GM18499 (cell line): ENCODE measurements around the gene ZDHHC18.
"Not testable (repeated sequence)": the region's sequence is repeated elsewhere in the genome, so short reads cannot be mapped to it uniquely, and the experiment has no call there.

Source experiments
- ATAC-seq: cut with Tn5 transposase; IDR thresholded peaks from one replicate; pipeline ENCODE4 v1.9.1; 2021; ENCODE audit warnings: moderate number of reproducible peaks; ENCODE audit not compliant: insufficient read depth, unreplicated experiment

The ZDHHC18 gene

GRCh38 chr1:26790551-26790953, 35.9 kb upstream of the ZDHHC18 start:
- no peak for ATAC-seq

- no peak for ATAC-seq
Observed at GRCh38 chr1:26791148-26791547, 35.3 kb upstream of the ZDHHC18 start.

GRCh38 chr1:26791626-26792025, 34.9 kb upstream of the ZDHHC18 start:
- ATAC-seq, result no peak

DNA sequence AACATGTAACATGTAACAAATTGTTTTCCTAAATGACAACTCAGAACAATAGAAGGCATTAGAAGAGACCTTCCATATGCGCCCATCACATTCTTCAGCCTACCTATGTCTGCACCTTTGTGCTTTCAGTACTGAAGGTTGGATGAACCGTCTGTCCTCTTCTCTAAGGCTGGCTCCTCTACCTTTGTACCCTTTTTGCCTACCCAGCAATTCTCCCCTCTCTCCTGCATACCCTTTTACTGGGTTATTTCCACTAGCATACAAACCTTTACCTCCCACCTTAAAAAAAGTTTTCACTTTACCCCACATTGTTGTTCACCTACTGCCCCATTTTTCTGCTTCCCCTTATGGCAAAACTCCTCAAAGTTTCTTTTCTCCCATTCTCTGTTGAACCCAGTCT, 33.6 kb upstream of the ZDHHC18 start:
- no peak for ATAC-seq

DNA sequence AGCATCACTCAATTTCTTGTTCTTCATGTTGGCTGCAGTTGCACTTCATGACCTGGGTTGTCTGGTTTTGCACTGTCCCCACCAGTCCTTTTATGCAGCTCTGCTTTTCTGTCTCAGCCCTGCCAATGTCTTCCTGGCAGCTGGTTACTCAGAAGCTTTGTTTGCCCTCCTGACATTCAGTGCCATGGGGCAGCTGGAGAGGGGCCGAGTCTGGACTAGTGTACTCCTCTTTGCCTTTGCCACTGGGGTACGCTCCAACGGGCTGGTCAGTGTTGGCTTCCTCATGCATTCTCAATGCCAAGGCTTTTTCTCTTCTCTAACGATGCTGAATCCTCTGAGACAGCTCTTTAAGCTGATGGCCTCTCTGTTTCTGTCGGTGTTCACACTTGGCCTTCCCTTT, 32.1 kb upstream of the ZDHHC18 start:
- ATAC-seq, result no peak

- no peak for ATAC-seq
Observed at GRCh38 chr1:26797627-26798026, 28.9 kb upstream of the ZDHHC18 start.

DNA sequence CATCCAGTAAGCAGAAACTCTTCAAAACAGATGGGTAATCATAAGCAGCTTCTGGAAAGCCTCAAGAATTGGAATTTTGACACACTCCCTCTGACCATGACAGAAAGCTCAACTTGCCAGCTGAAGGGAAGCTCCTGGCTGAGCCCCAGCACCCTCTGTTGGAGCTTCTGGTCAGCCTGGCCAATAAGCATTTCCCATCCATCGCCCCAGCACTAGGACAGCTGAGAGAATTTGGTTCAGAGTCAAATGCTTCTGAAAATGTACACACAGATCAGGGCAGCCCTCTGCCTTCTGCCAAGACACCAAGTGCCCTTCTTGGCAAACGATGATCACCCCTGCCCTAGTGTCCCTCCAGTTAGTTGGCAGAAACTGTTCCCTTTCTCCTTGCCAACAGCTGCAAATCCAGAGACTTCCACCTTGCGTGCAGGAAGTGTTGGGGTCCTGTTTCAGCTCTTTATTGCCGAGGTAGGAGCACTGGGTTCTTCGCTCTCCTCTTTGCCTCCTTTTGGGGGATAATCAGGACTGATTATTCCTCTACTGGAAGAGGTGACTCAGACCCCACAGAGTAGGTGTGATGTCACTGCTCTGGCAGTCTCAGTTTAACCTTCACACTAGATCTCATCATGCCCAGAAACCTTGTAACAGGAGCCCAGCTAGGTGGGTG, 26.9 kb upstream of the ZDHHC18 start:
- ATAC-seq, result no peak

DNA sequence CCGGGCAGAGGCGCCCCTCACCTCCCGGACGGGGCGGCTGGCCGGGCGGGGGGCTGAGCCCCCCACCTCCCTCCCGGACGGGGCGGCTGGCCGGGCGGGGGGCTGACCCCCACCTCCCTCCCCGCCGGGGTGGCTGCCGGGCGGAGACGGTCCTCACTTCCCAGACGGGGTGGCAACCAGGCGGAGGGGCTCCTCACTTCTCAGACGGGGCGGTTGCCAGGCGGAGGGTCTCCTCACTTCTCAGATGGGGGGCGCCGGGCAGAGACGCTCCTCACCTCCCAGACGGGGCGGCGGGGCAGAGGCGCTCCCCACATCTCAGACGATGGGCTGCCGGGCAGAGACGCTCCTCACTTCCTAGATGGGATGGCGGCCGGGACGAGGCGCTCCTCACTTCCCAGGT, 22.6 kb upstream of the ZDHHC18 start:
- ATAC-seq, result not testable (repeated sequence)

GRCh38 chr1:26810105-26810504, 16.4 kb upstream of the ZDHHC18 start:
- not testable (repeated sequence) for ATAC-seq

DNA sequence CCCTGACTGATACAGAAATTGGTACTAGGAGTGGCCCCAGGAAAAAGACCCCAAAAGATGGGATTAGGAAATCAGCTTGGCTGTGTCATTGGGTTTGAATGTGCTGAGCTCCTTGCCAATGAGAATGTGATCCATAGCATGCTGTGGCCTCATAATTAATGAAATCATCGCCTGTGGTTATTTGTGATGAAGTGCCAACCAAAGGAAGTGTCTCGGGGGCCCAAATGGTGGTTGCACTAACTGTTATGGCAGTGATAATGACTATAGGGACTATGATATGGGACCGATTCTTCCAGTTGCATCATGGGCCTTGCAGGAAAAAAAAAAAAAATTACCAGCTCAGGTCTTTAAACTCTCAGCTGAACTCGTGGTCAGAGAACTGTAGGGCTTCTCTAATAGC, 15.4 kb upstream of the ZDHHC18 start:
- ATAC-seq, result no peak

DNA sequence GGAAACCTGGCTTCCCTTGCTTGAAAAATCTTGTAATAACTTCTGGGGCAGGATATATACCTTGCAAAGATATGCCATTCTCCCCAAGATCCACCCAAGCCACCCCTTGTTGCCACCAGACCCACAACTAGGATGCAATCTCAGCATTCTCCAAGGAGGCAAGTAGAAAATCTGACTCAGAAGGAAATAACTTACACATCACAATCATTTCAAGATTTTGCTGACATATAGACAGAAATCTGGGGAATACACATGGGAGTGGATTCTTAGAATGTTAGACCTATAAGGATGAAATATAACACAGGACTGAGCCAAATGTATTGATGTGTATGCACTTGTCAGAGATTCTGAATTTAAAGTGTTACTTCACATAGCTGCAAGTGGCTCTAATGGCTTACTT, 14.8 kb upstream of the ZDHHC18 start:
- ATAC-seq, result no peak

GRCh38 chr1:26814377-26814776, 12.1 kb upstream of the ZDHHC18 start:
- ATAC-seq, result no peak

- no peak for ATAC-seq
Observed at GRCh38 chr1:26814893-26815292, 11.6 kb upstream of the ZDHHC18 start.

DNA sequence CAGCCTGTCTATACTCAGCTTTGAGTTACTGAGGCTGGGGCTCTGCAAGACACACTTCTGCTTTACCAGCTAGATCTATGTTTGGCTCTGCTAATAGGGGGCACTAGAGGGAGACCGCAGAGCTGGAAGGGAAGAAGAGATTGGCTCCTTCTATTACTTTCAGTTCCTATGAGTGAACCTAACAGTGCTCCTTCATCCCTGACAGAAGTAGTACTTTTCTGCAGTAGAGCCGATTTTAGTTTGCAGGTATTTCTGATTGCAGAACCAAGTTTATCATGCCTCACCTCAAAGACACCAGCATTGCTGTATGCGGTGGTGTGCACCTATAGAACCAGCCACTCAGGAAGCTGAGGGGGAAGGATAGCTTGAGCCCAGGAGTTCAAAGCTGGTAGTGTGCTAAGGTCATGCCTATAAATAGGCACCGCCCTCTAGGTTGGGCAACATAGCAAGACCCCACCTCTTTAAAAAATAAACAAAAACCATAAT, 5.7 kb upstream of the ZDHHC18 start:
- peak; percentile 83 for ATAC-seq

DNA sequence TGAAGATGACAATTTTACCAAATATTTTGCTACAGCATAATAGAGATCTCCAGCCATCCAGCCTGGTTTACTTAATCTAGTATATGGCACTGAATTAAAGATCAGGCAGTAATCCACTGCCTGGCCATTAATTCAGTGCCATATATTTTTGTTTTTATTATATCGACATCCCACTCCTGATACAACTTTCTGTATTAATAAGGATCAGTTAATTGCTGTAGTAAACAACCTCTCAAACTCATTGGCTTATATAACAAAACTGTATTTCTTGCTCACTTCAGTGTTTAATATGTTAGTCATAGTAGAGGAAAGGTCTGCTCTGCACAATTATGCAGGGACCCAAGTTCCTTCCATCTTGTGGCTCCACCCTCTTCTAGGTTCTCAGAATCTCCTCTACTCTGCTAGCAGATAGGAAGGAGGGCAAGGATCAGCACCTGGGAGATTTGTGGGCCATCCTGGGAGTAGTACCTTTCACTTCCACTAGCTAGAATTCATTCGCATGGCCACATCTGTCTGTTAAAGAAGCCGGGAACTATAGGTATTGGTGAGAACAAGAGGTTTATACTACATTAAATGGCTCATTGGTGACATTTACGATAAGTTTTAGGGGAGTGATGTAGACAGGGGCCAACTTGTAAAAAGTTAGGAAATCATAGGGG, 3.6 kb upstream of the ZDHHC18 start:
- ATAC-seq, result no peak

GRCh38 chr1:26824731-26825130, 1.8 kb upstream of the ZDHHC18 start:
- ATAC-seq, result no peak

- ATAC-seq, result no peak
Observed at GRCh38 chr1:26827106-26827604, 667 bp downstream of the ZDHHC18 start.

- ATAC-seq, result no peak
Observed at GRCh38 chr1:26827663-26828062, 1.2 kb downstream of the ZDHHC18 start.

GRCh38 chr1:26828411-26828991, 2.0 kb downstream of the ZDHHC18 start:
- ATAC-seq, result no peak

DNA sequence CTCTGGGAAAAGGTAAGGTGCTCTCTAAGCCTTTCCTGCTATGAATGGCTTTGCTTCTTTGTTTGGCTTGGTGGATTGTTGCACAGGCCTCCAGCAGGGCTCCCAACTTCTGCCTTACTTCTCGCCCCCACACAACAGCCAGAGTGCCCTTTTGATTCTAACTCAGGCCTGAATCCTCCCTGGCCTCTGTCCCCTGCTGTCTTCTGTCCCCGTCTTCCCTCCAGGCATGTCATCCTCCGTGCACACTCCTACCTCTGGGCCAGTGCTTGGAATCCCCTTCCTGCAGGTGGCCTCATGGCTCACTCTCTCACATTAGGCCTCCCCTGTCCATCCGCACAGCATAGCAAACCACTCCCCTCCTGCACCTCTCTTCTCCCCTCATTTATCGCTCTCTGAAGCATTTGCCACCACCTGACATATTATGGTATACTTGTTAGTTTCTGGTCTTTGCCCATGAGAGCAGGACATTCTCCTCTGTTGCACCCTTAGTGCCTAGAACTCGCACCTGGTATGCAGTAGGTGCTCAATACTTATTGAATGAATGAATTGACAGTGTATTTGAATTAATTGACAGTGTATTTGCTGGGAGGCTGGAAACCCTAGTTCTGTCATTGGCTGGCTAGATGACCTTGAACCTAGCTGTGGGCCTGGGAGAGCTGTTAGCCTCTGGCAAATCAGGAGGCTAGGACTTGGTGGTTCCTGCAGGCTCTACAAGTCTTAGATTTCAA, 2.9 kb downstream of the ZDHHC18 start:
- no peak for ATAC-seq

GRCh38 chr1:26831059-26831458, 4.6 kb downstream of the ZDHHC18 start:
- ATAC-seq, result no peak
